Left cardiac atrium (tissue), 2 donors: ENCODE results near the gene TPBG. TPM values are rescaled to one million over a fixed set of nuclear protein-coding genes. Genes with fewer than 3 reads are reported as not detected.

Experiments used
- total RNA-seq, 2 donors: library from RNA; stranded (reverse); fragmentation: NEBNext Ultra II Directional; extraction: Animal tissue kit (Norgen Biotek cat#: 25700); gene quantifications; one replicate each; pipeline ENCODE4 v1.2.1, GENCODE V29; 2021
- donor health status: DM: no; HTN: yes; CAD: no; lungs with severe emphysema.
- donor health status: DM: yes; HTN: yes; CAD: no.

Gene TPBG
- total RNA-seq, 2 donors from 2014 or later: 5.3 to 9.8 TPM

Other genes starting within 250 kb of the TPBG start
- gene IBTK, start 116.1 kb upstream of the TPBG start, total RNA-seq: 10 to 100 TPM; 22.3 to 31.8 TPM